AG10803 (cell line): ENCODE results near the gene COX5B.
A peak's percentile ranks its signal among the peaks of the same experiment; 100 is the strongest.
"Not testable (repeated sequence)": the region's sequence is repeated elsewhere in the genome, so short reads cannot be mapped to it uniquely, and the experiment has no call there.

Experiments used
- DNase-seq: peaks from one replicate; pipeline ENCODE4 v3.0.0; 2010; ENCODE audit warnings: low read depth
- H3K4me3 ChIP-seq: 2 replicates; pipeline ENCODE4 v1.5.1; 2011; ENCODE audit warnings: mild to moderate bottlenecking, low read length, control low read depth
- TF ChIP-seq, protein P1 (sequence below): conservative IDR thresholded peaks from 2 replicates; pipeline ENCODE4 v1.5.1; 2011; ENCODE audit warnings: mild to moderate bottlenecking, low read length, control low read depth, inconsistent platforms

COX5B gene, protein sequence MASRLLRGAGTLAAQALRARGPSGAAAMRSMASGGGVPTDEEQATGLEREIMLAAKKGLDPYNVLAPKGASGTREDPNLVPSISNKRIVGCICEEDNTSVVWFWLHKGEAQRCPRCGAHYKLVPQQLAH

GRCh38 chr2:97645695-97646629 is at the start of gene COX5B:
TSS of gene COX5B (plus strand) at chr2:97646062. CDS start at chr2:97646087, 25 bp downstream.
- peak; percentile 95 for DNase-seq
- H3K4me3 ChIP-seq = peak within 1 kb of the TSS; percentile 95
- TF ChIP-seq, protein P1, sequence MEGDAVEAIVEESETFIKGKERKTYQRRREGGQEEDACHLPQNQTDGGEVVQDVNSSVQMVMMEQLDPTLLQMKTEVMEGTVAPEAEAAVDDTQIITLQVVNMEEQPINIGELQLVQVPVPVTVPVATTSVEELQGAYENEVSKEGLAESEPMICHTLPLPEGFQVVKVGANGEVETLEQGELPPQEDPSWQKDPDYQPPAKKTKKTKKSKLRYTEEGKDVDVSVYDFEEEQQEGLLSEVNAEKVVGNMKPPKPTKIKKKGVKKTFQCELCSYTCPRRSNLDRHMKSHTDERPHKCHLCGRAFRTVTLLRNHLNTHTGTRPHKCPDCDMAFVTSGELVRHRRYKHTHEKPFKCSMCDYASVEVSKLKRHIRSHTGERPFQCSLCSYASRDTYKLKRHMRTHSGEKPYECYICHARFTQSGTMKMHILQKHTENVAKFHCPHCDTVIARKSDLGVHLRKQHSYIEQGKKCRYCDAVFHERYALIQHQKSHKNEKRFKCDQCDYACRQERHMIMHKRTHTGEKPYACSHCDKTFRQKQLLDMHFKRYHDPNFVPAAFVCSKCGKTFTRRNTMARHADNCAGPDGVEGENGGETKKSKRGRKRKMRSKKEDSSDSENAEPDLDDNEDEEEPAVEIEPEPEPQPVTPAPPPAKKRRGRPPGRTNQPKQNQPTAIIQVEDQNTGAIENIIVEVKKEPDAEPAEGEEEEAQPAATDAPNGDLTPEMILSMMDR = no peak

DNA sequence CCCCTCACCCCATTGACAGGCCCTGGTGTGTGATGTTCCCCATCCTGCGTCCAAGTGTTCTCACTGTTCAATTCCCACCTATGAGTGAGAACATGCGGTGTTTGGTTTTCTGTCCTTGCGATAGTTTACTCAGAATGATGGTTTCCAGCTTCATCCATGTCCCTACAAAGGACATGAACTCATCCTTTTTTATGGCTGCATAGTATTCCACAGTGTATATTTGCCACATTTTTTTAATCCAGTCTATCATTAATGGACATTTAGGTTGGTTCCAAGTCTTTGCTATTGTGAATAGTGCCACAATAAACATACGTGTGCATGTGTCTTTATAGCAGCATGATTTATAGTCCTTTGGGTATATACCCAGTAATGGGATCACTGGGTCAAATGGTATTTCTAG is 49.7 kb upstream of the COX5B start:
- DNase-seq, H3K4me3 ChIP-seq: not testable (repeated sequence)

GRCh38 chr2:97601537-97601936 is 44.3 kb upstream of the COX5B start:
- not testable (repeated sequence) for DNase-seq, H3K4me3 ChIP-seq

- DNase-seq, H3K4me3 ChIP-seq: not testable (repeated sequence)
Measured at GRCh38 chr2:97605109-97605508, 40.8 kb upstream of the COX5B start.

- DNase-seq, H3K4me3 ChIP-seq: not testable (repeated sequence)
Measured at GRCh38 chr2:97605524-97606339, 40.1 kb upstream of the COX5B start.

GRCh38 chr2:97608745-97609144 is 37.1 kb upstream of the COX5B start:
- DNase-seq, H3K4me3 ChIP-seq: not testable (repeated sequence)

DNA sequence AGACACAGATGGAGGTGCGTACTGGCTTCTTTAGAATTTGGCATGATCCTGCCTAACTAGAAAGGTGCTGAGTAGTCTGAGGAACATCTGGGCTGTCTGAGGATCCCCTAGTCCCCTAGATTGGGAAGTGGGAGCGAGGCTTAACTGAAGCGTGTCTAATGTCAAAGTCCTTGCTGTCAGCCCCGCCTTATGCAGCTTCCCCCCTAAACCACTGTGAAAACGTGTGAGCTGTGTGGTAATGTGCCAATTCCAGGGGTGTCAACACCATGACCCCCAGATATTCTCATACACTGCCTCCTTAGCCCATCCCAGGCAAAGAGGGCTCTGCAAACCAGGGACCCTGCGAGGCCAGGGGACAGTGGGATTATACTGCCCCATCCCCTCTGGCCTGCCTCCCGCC is 34.0 kb upstream of the COX5B start:
- H3K4me3 ChIP-seq, DNase-seq: not testable (repeated sequence)

DNA sequence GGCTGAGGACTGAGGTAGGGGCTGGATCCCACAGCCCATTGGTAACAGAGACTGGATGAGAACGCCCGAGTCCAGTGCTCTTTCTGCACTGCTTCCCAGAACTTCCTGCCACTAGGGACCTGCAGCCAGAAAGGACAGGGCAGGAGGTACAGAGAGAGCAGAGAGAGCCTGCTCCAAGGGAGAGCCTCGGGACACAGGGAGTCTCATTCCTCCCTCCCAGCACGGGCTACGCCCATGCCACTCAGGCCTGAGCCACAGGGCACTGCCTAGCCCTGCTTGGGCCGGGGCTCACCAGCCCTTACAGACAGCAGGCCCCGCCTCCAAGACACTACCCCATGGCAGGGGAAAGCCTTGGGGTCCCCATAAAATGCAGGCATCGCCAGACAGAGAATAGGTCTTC is 30.1 kb upstream of the COX5B start:
- DNase-seq, H3K4me3 ChIP-seq: not testable (repeated sequence)

DNA sequence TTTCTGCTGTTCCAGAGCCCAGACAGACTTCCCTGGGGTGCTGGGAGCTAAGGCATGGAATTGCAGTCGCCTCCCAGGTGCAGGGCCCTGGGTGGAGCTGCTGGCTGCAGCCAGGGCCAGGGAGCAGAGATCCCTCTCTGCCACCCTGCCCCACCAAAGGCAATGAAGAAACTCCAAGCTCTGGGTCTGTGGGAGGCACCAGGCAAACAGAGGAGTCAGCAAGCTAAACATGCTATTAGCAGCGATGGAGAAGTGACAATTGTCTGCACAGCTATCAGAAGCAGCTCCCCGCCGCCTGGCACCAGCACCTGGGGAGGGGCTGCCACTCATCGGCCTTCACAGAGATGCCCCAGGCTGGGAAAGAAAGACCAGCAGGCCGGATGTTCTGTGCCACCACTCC is 28.0 kb upstream of the COX5B start:
- no peak overlapping the region for H3K4me3 ChIP-seq
- TF ChIP-seq, protein P1 = no peak
- DNase-seq = no peak

DNA sequence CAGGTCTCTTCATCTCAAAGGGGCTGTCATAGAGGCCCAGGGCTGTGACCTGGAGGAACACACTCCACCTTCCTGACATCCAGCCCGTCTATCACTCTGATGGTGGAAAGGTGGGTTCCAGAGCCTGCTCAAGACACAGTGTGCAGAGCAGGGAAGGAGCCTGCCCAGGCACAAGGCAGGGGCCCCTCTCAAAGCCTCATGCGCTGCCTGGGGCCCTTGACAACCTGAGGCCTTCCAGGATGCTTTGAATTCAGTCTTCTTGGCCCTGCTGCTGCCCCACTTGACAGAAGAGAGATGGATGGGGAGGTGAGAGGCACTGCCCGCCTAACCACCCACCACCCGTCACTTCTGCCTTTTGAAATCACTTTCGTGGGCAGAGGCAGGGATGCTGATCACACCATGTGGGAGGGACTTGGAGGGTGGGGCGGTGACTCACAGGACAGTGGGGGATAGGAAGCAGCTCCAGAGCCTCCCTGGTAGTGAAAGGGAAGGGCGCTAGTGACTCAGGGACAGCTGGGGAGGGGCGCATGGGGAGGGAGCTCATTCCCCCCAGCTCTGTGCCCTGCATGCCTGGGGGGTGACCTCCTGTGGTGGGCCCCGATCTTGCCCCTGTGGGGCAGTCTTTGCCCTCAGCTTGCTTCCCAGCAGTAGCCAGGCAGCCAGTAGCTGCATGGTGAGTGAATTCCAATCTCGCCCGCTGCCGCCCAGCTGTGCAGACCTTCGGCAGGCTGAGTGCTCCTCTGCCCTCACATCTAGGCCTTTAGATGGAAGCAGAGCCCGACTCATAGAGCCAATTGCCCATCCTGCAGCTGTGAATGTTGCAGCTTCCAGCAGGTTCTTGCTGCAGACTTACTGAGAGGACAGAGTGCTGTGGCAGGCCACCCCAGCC is 26.7 kb upstream of the COX5B start:
- not testable (repeated sequence) for DNase-seq

DNA sequence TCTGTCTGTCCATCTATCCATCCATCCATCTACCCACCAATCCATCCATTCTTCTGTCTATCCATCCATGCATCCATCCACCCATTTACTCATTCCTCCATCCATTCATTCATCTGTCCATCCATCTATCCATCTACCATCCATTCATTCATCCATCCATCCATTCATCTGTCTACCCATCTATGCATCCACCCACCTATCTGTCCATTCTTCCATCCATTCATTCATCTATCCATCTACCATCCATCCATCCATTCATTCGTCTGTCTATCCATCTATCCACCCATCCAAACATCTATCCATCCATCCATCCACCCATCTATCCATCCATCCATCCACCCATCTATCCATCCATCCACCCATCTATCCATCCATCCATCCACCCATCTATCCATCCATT is 25.4 kb upstream of the COX5B start:
- not testable (repeated sequence) for H3K4me3 ChIP-seq, DNase-seq

More for the DNA sequence above, 26.7 kb upstream of the COX5B start:
- H3K4me3 ChIP-seq = not testable (repeated sequence)

DNA sequence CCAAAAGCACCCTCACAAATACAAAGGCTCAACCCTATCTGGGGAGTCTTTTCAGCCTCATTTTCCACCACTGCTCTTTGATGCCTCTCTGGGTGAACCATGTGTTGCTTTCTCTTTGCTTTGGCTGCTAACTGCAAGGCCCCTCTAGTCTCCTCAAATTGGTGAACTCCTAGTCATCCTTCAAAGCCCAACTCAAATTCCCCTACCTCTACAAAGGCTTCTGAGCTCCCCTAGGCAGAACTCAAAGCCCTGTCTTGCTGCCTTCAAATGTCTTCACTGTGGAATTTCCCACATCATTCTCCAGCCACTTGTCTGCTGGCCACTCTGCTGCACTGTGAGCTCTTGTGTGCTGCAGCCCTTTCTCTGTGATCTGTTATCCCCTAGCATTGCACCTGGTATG is 22.9 kb upstream of the COX5B start:
- not testable (repeated sequence) for H3K4me3 ChIP-seq, DNase-seq

- not testable (repeated sequence) for H3K4me3 ChIP-seq, DNase-seq
Measured at GRCh38 chr2:97625354-97626048, 20.4 kb upstream of the COX5B start.

GRCh38 chr2:97626049-97626430 is 19.8 kb upstream of the COX5B start:
- H3K4me3 ChIP-seq, DNase-seq: not testable (repeated sequence)
